Prostate gland (tissue), 2 donors: ENCODE measurements around the gene SLC35F2.

Experiments
- CTCF ChIP-seq, 4 experiments: fragments of 200-600 bp in 2 of 4; fragments of 450-650 bp in 2 of 4; sonication (generic) in 2 of 4; IDR thresholded peaks; 1 replicate in 3 of 4; 2 replicates in 1 of 4; pipeline ENCODE4 v1.5.1; 2016 to 2019; ENCODE audit warnings: antibody characterized with exemption in 4 of 4, mild to moderate bottlenecking in 2 of 4, moderate library complexity in 2 of 4
- POLR2A ChIP-seq: fragments of 450-650 bp; IDR thresholded peaks from one replicate; pipeline ENCODE4 v1.6.1; 2016; ENCODE audit warnings: antibody characterized with exemption, mild to moderate bottlenecking

DNA sequence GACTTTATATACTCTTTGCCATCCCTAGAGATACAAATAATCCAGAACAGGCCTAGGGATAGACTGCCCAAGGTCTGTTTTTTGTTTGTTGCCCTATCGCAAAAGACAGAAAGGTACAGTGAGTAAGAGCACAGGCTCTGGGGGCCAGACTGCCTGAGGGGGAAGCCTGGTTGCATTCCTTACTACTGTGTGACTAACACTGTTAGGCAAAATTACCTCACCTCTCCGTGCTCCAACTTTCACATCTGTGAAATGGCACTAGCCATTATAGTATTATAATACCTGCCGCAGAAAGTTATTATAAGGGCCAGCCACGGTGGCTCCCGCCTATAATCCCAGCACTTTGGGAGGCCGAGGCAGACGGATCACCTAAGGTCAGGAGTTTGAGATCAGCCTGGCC, 14.5 kb downstream of the SLC35F2 start:
- TF ChIP-seq POLR2A (no peak), CTCF (IDR thresholded peaks at IDR 0.05) (no peak)
